ENCODE data around the gene ZSWIM8. TPM values are rescaled to one million over a fixed set of nuclear protein-coding genes. Genes with fewer than 3 reads are reported as not detected.
A peak's percentile ranks its signal among the peaks of the same experiment; 100 is the strongest.

ZSWIM8 gene
- total and polyA plus RNA-seq, 3 donors from 2014 or later: 192 to 289 (median 204) TPM

- H3K9me3 ChIP-seq: no peaks in the 10 kb centered on the region
- peak overlapping the region in 1 of 2 donors; percentile 58 for H3K27ac ChIP-seq
- TF ChIP-seq CTCF (IDR thresholded peaks at IDR 0.05) (no peak), POLR2A (IDR thresholded peaks at IDR 0.05) (no peak)
- H3K4me3 ChIP-seq: no peak overlapping the region
- 81 to 88% methylated on average over 7 to 8 of the region's 8 CpGs for WGBS, 2 donors
- intact Hi-C loops (cut with DNase I; ENCODE audit: low total_unique reads): no loop called here
- no peaks in the 10 kb centered on the region for H3K36me3 ChIP-seq (ENCODE audit: low read depth, missing control alignments)
- no peaks in the 10 kb centered on the region for H3K27me3 ChIP-seq
- no peak for DNase-seq
- H3K4me1 ChIP-seq: peaks cover 18% of the 10 kb centered on the region
Measured at GRCh38 chr10:73850211-73850610, 64.8 kb downstream of the ZSWIM8 start.

GRCh38 chr10:73850863-73851461 lies 65.6 kb downstream of the ZSWIM8 start:
- no peaks in the 10 kb centered on the region for H3K9me3 ChIP-seq
- intact Hi-C loops (cut with DNase I; ENCODE audit: low total_unique reads): no loop called here
- TF ChIP-seq CTCF (IDR thresholded peaks at IDR 0.05) (no peak), POLR2A (IDR thresholded peaks at IDR 0.05) (no peak)
- peak; percentile 37 for DNase-seq
- WGBS, 2 donors: 34 to 69% methylated on average over 15 of the region's 15 CpGs
- peaks cover 18% of the 10 kb centered on the region for H3K4me1 ChIP-seq
- no peak overlapping the region for H3K4me3 ChIP-seq
- no peaks in the 10 kb centered on the region for H3K27me3 ChIP-seq
- no peaks in the 10 kb centered on the region for H3K36me3 ChIP-seq (ENCODE audit: low read depth, missing control alignments)
- H3K27ac ChIP-seq: peak overlapping the region in 1 of 2 donors; percentile 58

Small RNAs within 50 kb of the gene (small RNA-seq; reads per million reads assigned to genes)
- 0 reads per million in 2 donors for gene AC022400.4
- gene AC022400.9: 0 reads per million in 2 donors
- 0 reads per million in 2 donors for gene ZSWIM8-AS1

Other genes starting within 250 kb of the ZSWIM8 start
- gene USP54, start 194.3 kb upstream of the ZSWIM8 start, total RNA-seq: 10 to 100 TPM; 61.3 to 77.9 TPM
- 40.7 TPM for gene USP54, start 194.3 kb upstream of the ZSWIM8 start, polyA plus RNA-seq (ENCODE audit: insufficient read depth, low read depth, low replicate concordance)
- gene MYOZ1, start 144.1 kb upstream of the ZSWIM8 start, total RNA-seq: 1 to 10 TPM; 2.4 to 3.2 TPM
- gene MYOZ1, start 144.1 kb upstream of the ZSWIM8 start, polyA plus RNA-seq (ENCODE audit: insufficient read depth, low read depth, low replicate concordance): 10.5 TPM
- under 1 TPM; 0.31 TPM for gene SYNPO2L, start 129.6 kb upstream of the ZSWIM8 start, total RNA-seq
- 2.3 TPM for gene SYNPO2L, start 129.6 kb upstream of the ZSWIM8 start, polyA plus RNA-seq (ENCODE audit: insufficient read depth, low read depth, low replicate concordance)
- gene AGAP5, start 87.5 kb upstream of the ZSWIM8 start, total RNA-seq: 10 to 100 TPM; 20.3 to 25.5 TPM
- gene AGAP5, start 87.5 kb upstream of the ZSWIM8 start, polyA plus RNA-seq (ENCODE audit: insufficient read depth, low read depth, low replicate concordance): 19.8 TPM
- 10 to 100 TPM; 77.8 to 82.0 TPM for gene SEC24C, start 41.2 kb upstream of the ZSWIM8 start, total RNA-seq
- 92.4 TPM for gene SEC24C, start 41.2 kb upstream of the ZSWIM8 start, polyA plus RNA-seq (ENCODE audit: insufficient read depth, low read depth, low replicate concordance)
- gene CHCHD1, start 3.6 kb upstream of the ZSWIM8 start, total RNA-seq: 10 to 100 TPM; 27.9 to 31.3 TPM
- 37.4 TPM for gene CHCHD1, start 3.6 kb upstream of the ZSWIM8 start, polyA plus RNA-seq (ENCODE audit: insufficient read depth, low read depth, low replicate concordance)
- 10 to 100 TPM; 46.7 to 60.9 TPM for gene NDST2, start 26.0 kb downstream of the ZSWIM8 start, total RNA-seq
- gene NDST2, start 26.0 kb downstream of the ZSWIM8 start, polyA plus RNA-seq (ENCODE audit: insufficient read depth, low read depth, low replicate concordance): 37.2 TPM
- 10 to 100 TPM; 25.4 to 29.7 TPM for gene CAMK2G, start 88.9 kb downstream of the ZSWIM8 start, total RNA-seq
- gene CAMK2G, start 88.9 kb downstream of the ZSWIM8 start, polyA plus RNA-seq (ENCODE audit: insufficient read depth, low read depth, low replicate concordance): 16.5 TPM
- gene PLAU, start 125.5 kb downstream of the ZSWIM8 start, total RNA-seq: 1 to 10 TPM in 1 of 2 donors, under 1 TPM in 1; 0.87 to 1.7 TPM
- 13.6 TPM for gene PLAU, start 125.5 kb downstream of the ZSWIM8 start, polyA plus RNA-seq (ENCODE audit: insufficient read depth, low read depth, low replicate concordance)
- gene VCL, start 212.5 kb downstream of the ZSWIM8 start, total RNA-seq: 100 to 1,000 TPM; 267 to 272 TPM
- gene VCL, start 212.5 kb downstream of the ZSWIM8 start, polyA plus RNA-seq (ENCODE audit: insufficient read depth, low read depth, low replicate concordance): 106 TPM

Measured in testis (tissue), 3 donors.